Activated T-cell treated with anti-CD3 and anti-CD28 coated beads, Interleukin-2, amount 50 U/mL, for 4 hours (primary cell): Measurements from ENCODE around the gene LAMA2. TPM values are rescaled to one million over a fixed set of nuclear protein-coding genes. Genes with fewer than 3 reads are reported as not detected.
A peak's percentile ranks its signal among the peaks of the same experiment; 100 is the strongest.

ENCODE experiments used
- ATAC-seq, 2 donors: fragments of 200-7000 bp; cut with Tn5 transposase; one replicate each; pipeline ENCODE4 v1.10.0; 2021
- DNase-seq: peaks from one replicate; pipeline ENCODE4 v3.0.0-alpha.2; 2020
- H3K27me3 Mint-ChIP-seq: one replicate; pipeline ENCODE4 v1.8.0; 2021; ENCODE audit warnings: low read depth, mixed read lengths
- H3K36me3 Mint-ChIP-seq: one replicate; pipeline ENCODE4 v1.8.0; 2022; ENCODE audit warnings: mixed read lengths; ENCODE audit not compliant: insufficient read depth
- H3K4me1 Mint-ChIP-seq: one replicate; pipeline ENCODE4 v1.8.0; 2021; ENCODE audit warnings: low read depth, mixed read lengths
- H3K4me3 Mint-ChIP-seq: one replicate; pipeline ENCODE4 v1.8.0; 2021; ENCODE audit warnings: mild to moderate bottlenecking, moderate library complexity, mixed read lengths
- H3K9me3 Mint-ChIP-seq: one replicate; pipeline ENCODE4 v1.8.0; 2021; ENCODE audit warnings: mixed read lengths
- total RNA-seq, 3 donors: library from RNA; stranded (reverse); gene quantifications; one replicate each; pipeline ENCODE4 v1.2.1, GENCODE V29; 2021

LAMA2 gene
- total RNA-seq = 1 to 10 TPM; 2.1 to 4.7 (median 3.8) TPM

DNA sequence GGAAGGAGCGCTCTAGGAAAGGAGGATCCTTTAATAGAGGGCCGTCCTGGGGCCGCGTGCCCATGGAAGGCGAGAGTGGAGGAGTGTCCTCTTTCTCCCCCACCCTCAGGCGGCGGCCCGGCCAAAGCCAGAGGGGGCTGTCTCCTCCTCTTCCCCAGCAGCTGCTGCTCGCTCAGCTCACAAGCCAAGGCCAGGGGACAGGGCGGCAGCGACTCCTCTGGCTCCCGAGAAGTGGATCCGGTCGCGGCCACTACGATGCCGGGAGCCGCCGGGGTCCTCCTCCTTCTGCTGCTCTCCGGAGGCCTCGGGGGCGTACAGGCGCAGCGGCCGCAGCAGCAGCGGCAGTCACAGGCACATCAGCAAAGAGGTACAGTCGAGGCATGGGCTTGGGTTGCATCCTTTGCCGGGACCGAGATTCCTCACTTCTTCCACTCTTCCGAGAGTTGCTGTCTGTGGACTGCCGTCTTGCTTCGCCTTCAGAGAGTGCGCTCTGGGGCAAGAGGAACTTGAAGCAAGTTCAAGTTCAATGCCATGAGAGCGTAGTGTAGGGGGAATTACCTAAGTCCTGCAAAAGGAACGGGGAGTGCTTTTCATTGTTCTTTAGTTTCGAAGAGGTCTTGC lies at the start of gene LAMA2:
Gene LAMA2 (plus strand): TSS at position 148 of the 621 bp plus-strand sequence. CDS start 108 bp downstream, at position 256.
- Mint-ChIP-seq H3K27me3 (peaks cover 24% of the 10 kb centered on the region), H3K4me3 (no peak within 1 kb of the TSS), H3K9me3 (no peaks in the 10 kb centered on the region), H3K4me1 (peaks cover 4% of the 10 kb centered on the region), H3K36me3 (no peaks in the 10 kb centered on the region)
- DNase-seq (no peak), ATAC-seq (peak; percentile 32 to 57)

GRCh38 chr6:128836761-128837160 lies 46.2 kb upstream of the LAMA2 start:
- H3K36me3 Mint-ChIP-seq = no peaks in the 10 kb centered on the region

DNA sequence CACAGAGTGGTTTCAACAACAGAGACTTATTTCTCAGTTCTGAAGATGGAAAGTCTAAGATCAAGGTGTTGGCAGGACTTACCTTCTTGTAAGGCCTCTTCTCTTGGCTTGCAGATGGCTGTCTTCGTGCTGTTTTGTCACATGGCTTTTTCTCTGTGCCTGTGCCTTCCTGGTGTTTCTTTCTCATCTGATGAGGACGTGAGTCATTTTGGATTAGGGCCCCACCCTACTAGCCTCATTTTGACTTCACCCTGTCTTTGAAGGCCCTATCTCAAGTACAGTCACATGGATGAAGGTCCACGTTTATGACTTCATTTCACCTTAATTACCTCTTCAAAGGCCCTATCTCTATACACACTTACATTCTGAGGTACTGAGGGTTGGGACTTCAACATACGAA lies 41.4 kb upstream of the LAMA2 start:
- H3K36me3 Mint-ChIP-seq = no peaks in the 10 kb centered on the region

More at GRCh38 chr6:128836761-128837160, 46.2 kb upstream of the LAMA2 start:
- ATAC-seq (no peak), DNase-seq (no peak)
- no peaks in the 10 kb centered on the region for H3K9me3 Mint-ChIP-seq
- no peaks in the 10 kb centered on the region for H3K4me1 Mint-ChIP-seq
- H3K27me3 Mint-ChIP-seq = no peaks in the 10 kb centered on the region
- H3K4me3 Mint-ChIP-seq = no peak overlapping the region

GRCh38 chr6:128844598-128844997 lies 38.3 kb upstream of the LAMA2 start:
- ATAC-seq (no peak), DNase-seq (no peak)
- H3K4me1 Mint-ChIP-seq = no peaks in the 10 kb centered on the region
- H3K36me3 Mint-ChIP-seq = no peaks in the 10 kb centered on the region
- H3K27me3 Mint-ChIP-seq = no peaks in the 10 kb centered on the region
- no peaks in the 10 kb centered on the region for H3K9me3 Mint-ChIP-seq
- no peak overlapping the region for H3K4me3 Mint-ChIP-seq

More for the DNA sequence above, 41.4 kb upstream of the LAMA2 start:
- Mint-ChIP-seq H3K9me3 (no peaks in the 10 kb centered on the region), H3K4me3 (no peak overlapping the region), H3K4me1 (no peaks in the 10 kb centered on the region), H3K27me3 (no peaks in the 10 kb centered on the region)
- no peak for ATAC-seq
- DNase-seq = no peak

DNA sequence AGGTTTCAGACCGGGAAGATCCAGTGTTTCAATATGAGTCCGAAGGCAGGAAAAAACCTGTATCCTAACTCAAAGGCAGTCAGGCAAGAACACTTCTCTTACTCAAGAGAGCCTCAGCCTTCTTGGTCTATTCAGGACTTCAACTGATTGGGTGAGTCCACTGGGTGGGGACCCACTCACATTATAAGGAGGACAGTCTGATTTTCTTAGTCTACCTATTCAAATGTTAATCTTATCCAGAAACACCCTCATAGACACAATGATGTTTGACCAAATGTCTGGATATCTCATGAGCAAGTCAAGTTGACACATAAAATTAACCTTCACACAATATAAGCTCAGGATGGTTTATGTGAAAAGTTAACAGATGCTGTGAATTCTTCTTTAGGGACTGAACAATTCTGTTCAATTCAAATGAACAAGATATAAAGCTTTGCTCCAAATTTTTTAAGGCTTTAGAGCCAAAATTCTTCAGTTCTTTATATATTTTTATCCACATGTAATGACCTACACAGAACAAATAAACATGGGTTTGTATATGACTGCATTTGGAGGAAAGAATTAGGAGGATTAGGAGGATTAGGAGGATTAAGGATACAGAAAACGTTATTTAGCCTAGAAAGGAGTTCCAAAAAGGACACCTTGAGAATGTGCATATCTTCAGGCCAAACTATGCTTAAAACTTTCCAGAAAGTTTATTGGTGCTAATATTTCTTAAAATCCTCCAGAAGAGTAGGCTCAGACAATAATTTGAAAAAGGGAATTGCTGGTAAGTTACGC lies 35.3 kb upstream of the LAMA2 start:
- DNase-seq = no peak
- no peaks in the 10 kb centered on the region for H3K36me3 Mint-ChIP-seq
- H3K27me3 Mint-ChIP-seq = no peaks in the 10 kb centered on the region
- H3K9me3 Mint-ChIP-seq = no peaks in the 10 kb centered on the region
- no peak overlapping the region for H3K4me3 Mint-ChIP-seq
- H3K4me1 Mint-ChIP-seq = no peaks in the 10 kb centered on the region
- ATAC-seq = no peak

GRCh38 chr6:128848212-128848935 lies 34.6 kb upstream of the LAMA2 start:
- Mint-ChIP-seq H3K4me1 (no peaks in the 10 kb centered on the region), H3K4me3 (no peak overlapping the region), H3K9me3 (no peaks in the 10 kb centered on the region), H3K36me3 (no peaks in the 10 kb centered on the region), H3K27me3 (no peaks in the 10 kb centered on the region)
- no peak for DNase-seq
- no peak for ATAC-seq

DNA sequence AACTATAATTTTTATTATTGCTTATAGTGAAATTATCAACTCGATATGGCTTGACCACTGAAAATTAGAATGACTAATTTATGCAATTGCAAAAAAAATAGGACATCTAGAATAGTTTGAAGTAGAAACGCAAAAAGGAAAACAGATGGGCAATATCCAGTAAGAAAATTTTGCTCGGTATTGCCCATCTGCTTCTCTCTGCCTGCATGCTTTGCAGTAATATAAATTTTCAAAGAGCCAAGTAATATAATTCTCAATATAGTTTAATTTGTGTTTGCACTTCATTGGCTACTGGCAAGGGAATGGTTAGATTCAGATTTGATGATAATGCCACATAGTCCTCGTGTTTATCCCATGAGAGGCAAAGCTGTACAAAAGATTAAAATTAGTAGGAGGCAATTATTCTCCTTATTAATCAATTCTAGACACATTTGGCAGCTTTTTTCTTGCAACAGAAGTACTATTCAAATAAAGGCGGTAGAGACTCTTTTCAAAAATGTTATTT lies 27.3 kb upstream of the LAMA2 start:
- H3K27me3 Mint-ChIP-seq = no peaks in the 10 kb centered on the region
- no peaks in the 10 kb centered on the region for H3K36me3 Mint-ChIP-seq
- no peak overlapping the region for H3K4me3 Mint-ChIP-seq
- ATAC-seq (no peak), DNase-seq (no peak)
- peaks cover 6% of the 10 kb centered on the region for H3K9me3 Mint-ChIP-seq
- H3K4me1 Mint-ChIP-seq = no peaks in the 10 kb centered on the region

DNA sequence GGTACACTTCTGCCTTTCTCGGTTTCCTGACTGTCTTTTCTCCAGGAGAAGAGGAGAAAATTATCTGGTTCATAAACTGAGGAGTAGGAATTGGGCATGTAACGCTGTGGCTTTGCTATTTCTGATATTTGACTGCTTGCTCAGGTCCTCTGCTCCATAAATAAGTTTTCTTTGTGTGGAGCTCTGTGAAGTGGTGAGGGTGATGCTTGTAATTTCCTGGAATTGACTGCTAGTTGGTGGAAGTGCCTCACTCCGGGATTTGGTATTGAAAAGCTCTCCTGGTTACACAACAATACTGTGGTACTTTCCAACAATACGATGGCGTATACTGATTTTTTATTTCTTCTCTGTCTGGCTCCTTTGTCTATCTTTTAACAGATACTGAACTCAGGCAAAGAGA lies 25.1 kb upstream of the LAMA2 start:
- Mint-ChIP-seq H3K4me3 (no peak overlapping the region), H3K36me3 (no peaks in the 10 kb centered on the region), H3K27me3 (no peaks in the 10 kb centered on the region), H3K4me1 (no peaks in the 10 kb centered on the region), H3K9me3 (peaks cover 13% of the 10 kb centered on the region)
- ATAC-seq (no peak), DNase-seq (no peak)

DNA sequence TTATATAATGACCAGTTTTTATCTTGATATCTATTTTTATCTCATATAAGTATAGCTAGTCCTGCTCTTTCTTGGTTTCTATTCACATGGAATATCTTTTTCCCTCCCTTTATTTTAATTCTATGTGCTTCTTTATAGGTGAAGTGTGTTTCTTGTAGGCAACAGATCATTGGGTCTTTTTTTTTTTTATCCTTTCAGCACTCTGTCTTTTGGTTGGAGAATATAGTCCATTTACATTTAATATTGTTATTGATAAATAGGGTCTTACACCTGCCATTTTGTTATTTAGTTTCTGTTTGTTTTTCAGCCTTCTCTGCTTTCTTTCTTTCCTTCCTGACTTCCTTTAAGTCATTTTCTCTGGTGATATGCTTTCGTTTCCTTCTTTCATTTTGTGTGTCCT lies 22.2 kb upstream of the LAMA2 start:
- no peaks in the 10 kb centered on the region for H3K36me3 Mint-ChIP-seq
- H3K4me3 Mint-ChIP-seq = no peak overlapping the region
- H3K27me3 Mint-ChIP-seq = no peaks in the 10 kb centered on the region
- DNase-seq (no peak), ATAC-seq (no peak)
- H3K9me3 Mint-ChIP-seq = peaks cover 13% of the 10 kb centered on the region
- H3K4me1 Mint-ChIP-seq = no peaks in the 10 kb centered on the region

- Mint-ChIP-seq H3K36me3 (no peaks in the 10 kb centered on the region), H3K4me1 (no peaks in the 10 kb centered on the region), H3K27me3 (no peaks in the 10 kb centered on the region), H3K4me3 (no peak overlapping the region), H3K9me3 (peaks cover 13% of the 10 kb centered on the region)
- DNase-seq (no peak), ATAC-seq (no peak)
Observed at GRCh38 chr6:128863983-128864382, 19.0 kb upstream of the LAMA2 start.

GRCh38 chr6:128870746-128871145 lies 12.2 kb upstream of the LAMA2 start:
- no peaks in the 10 kb centered on the region for H3K36me3 Mint-ChIP-seq
- ATAC-seq (no peak), DNase-seq (no peak)
- no peaks in the 10 kb centered on the region for H3K4me1 Mint-ChIP-seq
- H3K27me3 Mint-ChIP-seq = no peaks in the 10 kb centered on the region
- H3K9me3 Mint-ChIP-seq = no peaks in the 10 kb centered on the region
- H3K4me3 Mint-ChIP-seq = no peak overlapping the region

GRCh38 chr6:128874863-128875262 lies 8.1 kb upstream of the LAMA2 start:
- Mint-ChIP-seq H3K4me1 (no peaks in the 10 kb centered on the region), H3K9me3 (no peaks in the 10 kb centered on the region), H3K36me3 (no peaks in the 10 kb centered on the region), H3K4me3 (no peak overlapping the region), H3K27me3 (peaks cover 5% of the 10 kb centered on the region)
- ATAC-seq (no peak), DNase-seq (no peak)

- Mint-ChIP-seq H3K9me3 (no peaks in the 10 kb centered on the region), H3K27me3 (peaks cover 25% of the 10 kb centered on the region), H3K4me1 (peaks cover 4% of the 10 kb centered on the region), H3K4me3 (no peak overlapping the region), H3K36me3 (no peaks in the 10 kb centered on the region)
- ATAC-seq = no peak
- DNase-seq = no peak
Observed at GRCh38 chr6:128882560-128882959, 378 bp upstream of the LAMA2 start.

GRCh38 chr6:128883906-128884305 lies 968 bp downstream of the LAMA2 start:
- DNase-seq (no peak), ATAC-seq (no peak)
- Mint-ChIP-seq H3K36me3 (no peaks in the 10 kb centered on the region), H3K4me3 (no peak overlapping the region), H3K27me3 (peaks cover 24% of the 10 kb centered on the region), H3K4me1 (peaks cover 4% of the 10 kb centered on the region), H3K9me3 (no peaks in the 10 kb centered on the region)
